Measurements from ENCODE around the gene REL.
"Not testable (repeated sequence)": the region's sequence is repeated elsewhere in the genome, so short reads cannot be mapped to it uniquely, and the experiment has no call there.

REL gene

DNA sequence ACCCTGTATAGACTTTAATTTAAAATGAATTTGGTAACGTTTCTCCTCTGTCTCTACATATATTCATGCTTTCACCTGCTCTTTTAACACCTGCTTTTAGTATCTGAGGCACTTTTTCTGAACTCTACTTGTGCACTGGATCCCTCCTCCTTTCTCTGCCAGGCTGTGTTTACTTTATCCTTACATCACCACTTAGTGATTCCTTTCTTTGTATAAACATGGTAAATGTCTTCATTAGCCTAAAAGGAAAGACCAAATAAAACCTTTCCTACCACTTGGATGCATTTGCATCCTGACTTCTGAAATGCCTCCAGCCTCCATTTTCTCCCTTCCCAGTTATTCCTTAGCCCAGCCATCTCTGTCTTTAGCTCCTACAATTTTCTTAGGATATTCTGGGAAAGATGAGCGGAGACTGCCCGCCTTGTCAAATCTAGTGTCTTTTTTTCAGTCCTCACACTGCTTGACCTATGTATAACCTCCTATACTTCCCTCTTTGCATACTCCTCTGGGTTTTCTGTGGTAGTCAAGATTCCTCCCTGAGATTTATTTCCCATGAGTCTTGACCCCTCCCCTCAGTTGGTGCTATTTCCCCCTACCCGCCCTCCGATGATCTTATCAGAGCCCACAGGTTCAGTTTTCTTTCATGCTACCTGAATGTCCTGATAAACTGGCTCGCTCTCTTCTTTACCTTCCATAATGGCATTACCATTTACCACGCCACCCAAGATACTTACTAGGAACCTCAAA, 44.8 kb downstream of the REL start:
- DNase-seq (ENCODE audit: insufficient read length, low spot score): no peak
- FAIRE-seq: no peak
- TF ChIP-seq, protein P1, sequence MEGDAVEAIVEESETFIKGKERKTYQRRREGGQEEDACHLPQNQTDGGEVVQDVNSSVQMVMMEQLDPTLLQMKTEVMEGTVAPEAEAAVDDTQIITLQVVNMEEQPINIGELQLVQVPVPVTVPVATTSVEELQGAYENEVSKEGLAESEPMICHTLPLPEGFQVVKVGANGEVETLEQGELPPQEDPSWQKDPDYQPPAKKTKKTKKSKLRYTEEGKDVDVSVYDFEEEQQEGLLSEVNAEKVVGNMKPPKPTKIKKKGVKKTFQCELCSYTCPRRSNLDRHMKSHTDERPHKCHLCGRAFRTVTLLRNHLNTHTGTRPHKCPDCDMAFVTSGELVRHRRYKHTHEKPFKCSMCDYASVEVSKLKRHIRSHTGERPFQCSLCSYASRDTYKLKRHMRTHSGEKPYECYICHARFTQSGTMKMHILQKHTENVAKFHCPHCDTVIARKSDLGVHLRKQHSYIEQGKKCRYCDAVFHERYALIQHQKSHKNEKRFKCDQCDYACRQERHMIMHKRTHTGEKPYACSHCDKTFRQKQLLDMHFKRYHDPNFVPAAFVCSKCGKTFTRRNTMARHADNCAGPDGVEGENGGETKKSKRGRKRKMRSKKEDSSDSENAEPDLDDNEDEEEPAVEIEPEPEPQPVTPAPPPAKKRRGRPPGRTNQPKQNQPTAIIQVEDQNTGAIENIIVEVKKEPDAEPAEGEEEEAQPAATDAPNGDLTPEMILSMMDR (IDR thresholded peaks at IDR 0.05; ENCODE audit: insufficient read depth, missing control alignments): no peak

DNA sequence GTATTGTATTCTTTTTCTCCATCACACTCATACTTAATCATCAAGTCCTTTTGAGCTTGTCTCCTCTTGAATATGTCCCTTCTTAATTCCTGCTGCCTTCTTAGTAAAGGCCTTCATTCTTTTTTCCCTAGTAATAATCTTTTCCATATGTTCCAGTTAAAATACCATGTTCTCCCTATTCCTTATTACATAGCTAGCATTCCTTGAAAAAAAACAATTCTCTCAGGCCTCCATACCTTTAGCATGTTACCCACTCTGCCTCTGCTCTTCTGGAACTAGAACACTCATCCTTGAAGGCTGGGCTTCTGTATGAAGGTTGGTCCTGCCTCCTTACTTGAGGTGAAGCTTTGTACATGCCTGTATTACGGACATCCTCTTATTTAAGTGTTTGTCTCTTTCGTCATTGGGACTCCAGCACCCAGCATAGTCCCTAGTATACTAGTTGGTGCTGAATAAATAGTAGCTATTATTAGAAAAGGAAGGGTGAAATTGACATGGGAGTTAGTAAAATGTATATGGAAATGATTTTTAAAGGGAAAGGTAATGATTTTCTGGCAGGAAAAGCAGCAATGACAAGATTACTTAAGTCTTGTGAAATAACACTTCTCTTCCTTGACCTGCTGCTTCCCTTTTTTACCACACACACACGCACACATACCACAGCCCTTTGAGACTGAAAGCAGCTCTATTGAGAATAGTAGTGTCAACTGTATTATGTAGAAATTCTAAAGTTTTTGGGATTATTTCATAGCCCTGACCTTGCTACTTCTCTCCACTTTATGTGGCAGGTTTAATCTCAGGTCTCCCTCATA, 45.6 kb downstream of the REL start:
- DNase-seq (ENCODE audit: insufficient read length, low spot score) (no peak), FAIRE-seq (peak; percentile 41)
- TF ChIP-seq, protein P1 (IDR thresholded peaks at IDR 0.05; ENCODE audit: insufficient read depth, missing control alignments): no peak

DNA sequence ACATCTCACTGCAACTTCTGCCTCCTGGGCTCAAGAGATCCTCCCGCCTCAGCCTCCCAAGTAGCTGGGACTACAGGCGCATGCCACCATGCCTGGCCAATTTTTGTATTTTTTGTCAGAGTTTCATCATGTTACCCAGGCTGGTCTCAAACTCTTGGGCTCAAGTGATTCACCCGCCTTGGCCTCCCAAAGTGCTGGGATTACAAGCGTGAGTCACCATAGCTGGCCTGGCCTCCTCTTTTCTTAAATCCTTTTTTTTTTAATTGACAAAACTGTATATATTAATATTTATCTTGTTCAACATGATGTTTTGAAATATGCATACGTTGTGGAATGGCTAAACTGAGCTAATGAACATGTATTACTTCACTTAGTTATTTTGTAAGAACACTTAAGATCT, 50.7 kb downstream of the REL start:
- FAIRE-seq; DNase-seq (ENCODE audit: insufficient read length, low spot score): not testable (repeated sequence)

DNA sequence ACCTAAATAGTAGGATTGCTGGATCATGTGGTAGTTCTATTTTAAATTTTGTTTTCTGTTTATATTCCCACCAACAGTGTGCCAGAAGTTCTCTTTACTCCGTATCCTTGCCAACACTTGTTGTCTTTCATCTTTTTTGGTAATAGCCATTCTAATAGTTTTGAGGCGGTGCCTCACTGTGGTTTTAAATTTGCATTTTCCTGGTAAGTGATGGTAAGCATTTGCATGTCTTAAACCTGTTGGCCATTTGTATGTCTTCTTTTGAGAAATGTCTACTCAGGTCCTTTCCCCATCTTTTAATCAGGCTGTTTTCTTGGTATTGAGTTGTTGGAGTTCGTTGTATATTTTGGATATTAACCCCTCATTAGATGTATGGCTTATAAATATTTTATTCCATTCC, 51.6 kb downstream of the REL start:
- FAIRE-seq (no peak), DNase-seq (ENCODE audit: insufficient read length, low spot score) (no peak)
- TF ChIP-seq, protein P1 (IDR thresholded peaks at IDR 0.05; ENCODE audit: insufficient read depth, missing control alignments): no peak

DNA sequence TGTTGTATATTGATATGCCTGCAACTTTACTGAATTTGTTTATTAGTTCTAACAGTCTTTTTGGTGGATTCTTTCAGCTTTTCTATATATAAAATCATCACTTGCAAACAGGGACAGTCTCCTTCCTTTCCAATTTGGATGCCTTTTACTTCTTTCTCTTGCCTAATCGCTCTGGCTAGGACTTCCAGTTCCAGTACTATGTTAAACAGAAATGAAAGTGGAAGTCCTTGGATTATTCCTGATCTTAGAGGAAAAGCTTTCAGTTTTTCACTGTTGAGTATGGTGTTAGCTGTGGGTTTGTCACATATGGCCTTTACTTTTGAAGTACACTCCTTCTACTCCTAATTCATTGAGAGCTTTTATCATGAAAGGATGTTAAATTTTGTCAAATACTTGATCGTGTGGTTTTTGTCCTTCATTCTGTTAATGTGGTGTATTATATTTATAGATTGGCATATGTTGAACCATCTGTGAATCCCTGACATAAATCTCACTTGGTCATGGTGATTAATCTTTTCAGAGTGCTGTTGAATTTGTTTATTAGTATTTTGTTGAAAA, 52.9 kb downstream of the REL start:
- peak; percentile 35 for FAIRE-seq
- no peak for DNase-seq (ENCODE audit: insufficient read length, low spot score)
- TF ChIP-seq, protein P1 (IDR thresholded peaks at IDR 0.05; ENCODE audit: insufficient read depth, missing control alignments): no peak

DNA sequence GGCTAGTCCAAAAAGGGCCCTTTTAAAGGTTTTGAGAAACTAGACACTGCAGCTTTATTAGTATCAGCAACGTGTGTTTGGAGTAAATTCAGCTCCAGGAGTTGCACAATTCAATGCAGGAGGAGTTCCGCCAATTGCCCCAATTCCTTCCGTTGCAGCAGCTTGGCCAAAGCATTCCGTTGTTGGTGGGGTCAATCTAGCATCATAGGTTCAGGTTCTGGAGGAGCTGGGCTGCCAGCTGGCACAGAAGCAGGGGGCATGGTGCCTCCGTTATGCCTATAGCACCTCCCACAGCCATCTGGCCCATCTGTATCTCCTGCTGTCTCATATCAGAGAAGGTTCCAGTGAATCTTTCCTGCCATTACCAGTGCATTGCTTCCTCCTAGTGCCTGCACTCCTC, 55.4 kb downstream of the REL start:
- FAIRE-seq (no peak), DNase-seq (ENCODE audit: insufficient read length, low spot score) (no peak)
- TF ChIP-seq, protein P1 (IDR thresholded peaks at IDR 0.05; ENCODE audit: insufficient read depth, missing control alignments): no peak

DNA sequence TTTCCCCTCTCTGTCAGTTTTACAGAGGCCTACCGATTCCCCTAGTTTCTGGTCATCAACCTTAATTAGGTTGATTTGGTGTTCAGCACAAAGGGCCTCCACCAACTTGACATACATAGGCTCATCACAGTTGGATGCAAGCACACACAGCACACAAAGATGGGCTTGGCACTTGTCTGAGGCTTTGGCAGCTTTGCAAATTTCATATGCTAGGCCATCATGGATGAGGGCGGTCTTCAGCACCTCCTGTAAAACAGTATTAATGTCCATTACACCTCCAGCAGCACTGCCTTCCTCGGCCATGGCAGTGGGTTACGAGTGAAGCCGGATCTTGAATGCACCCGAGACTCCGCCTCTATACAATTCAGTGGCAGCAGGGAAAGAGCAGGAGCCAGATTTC, 56.9 kb downstream of the REL start:
- TF ChIP-seq, protein P1 (IDR thresholded peaks at IDR 0.05; ENCODE audit: insufficient read depth, missing control alignments): no peak
- no peak for FAIRE-seq
- no peak for DNase-seq (ENCODE audit: insufficient read length, low spot score)
